ENCODE results near the gene FZD10.

The FZD10 gene

DNA sequence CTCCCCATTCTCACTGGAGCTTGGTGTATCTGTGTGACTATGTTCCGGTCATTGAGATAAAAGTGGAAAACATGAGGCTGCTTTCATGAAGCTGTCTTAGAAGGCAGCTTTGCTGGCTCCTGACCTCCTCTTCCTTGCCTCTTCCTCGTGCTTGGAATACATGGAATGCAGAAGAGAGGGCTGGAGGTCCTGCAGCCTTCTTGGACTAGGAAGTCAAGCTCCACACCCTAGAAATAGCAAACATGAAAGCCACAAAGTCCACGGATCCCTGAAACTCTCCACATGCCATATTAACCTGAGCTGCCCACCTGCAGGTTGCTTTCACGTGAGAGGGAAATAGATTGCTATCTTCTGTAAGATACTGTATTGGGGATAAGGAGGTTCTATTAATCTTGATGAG is 51.0 kb downstream of the FZD10 start:
- no peak for DNase-seq (ENCODE audit: low read depth)

GRCh38 chr12:130214686-130215395 is 52.6 kb downstream of the FZD10 start:
- no peak for DNase-seq (ENCODE audit: low read depth)
